ENCODE results near the gene CD3E. TPM values are rescaled to one million over a fixed set of nuclear protein-coding genes. Genes with fewer than 3 reads are reported as not detected.

The CD3E gene
- total and polyA plus RNA-seq, 2 of the 13 experiments (the other 11 are each of a cell fraction or from before 2014, with no cell fraction given): not detected

DNA sequence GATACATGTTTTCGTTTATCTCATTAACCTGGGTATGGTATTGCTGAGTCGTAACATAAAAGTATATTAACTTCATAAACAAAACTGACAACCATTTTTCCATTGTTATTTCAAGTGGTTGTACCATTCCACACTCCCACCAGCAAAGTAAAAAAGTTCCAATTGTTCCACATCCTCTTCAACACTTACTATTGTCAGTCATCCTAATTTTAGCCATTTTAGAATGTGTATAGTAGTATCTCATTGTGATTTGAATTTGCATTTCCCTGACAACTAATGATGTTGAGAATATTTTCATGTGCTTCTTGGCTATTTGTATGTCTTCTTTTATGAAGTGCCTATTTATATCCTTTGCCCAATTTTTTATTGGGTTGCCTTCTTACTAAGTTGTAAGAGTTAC is 10.5 kb upstream of the CD3E start:
- 22% methylated on average over 2 of the region's 2 CpGs for WGBS (ENCODE audit: low lambda C conversion rate)
- FAIRE-seq (no peak), DNase-seq (ENCODE audit: low spot score) (no peak), ATAC-seq (no peak)
- in situ Hi-C loops (cut with HindIII; ENCODE audit: extremely low pct_ligation_motif_present, low pct_unique_long_range_greater_than_20kb) (loop anchor here (5.0 kb wide), 2 partner anchors 97 to 147 kb away; no protein-coding TSS in a partner anchor), intact Hi-C loops (cut with micrococcal nuclease; ENCODE audit: unreplicated experiment) (no loop called here)
- no peaks in the 10 kb centered on the region for H3K36me3 ChIP-seq (replicated peaks in 1 of 2; ENCODE audit: control insufficient read depth in 1 of 2, insufficient read depth in 2 of 2, low read length in 2 of 2)
- no peak overlapping the region for H3K4me2 ChIP-seq (ENCODE audit: low read depth, low read length)
- no peaks in the 10 kb centered on the region for H4K20me1 ChIP-seq (ENCODE audit: insufficient read depth, low read length)
- no peaks in the 10 kb centered on the region for H3K9me3 ChIP-seq (ENCODE audit: low read length)
- H3K79me2 ChIP-seq (ENCODE audit: insufficient read depth, low read length): no peaks in the 10 kb centered on the region
- TF ChIP-seq MATR3 (CRISPR knock-in tag; IDR thresholded peaks at IDR 0.05) (no peak), ZNF7 (CRISPR knock-in tag; IDR thresholded peaks at IDR 0.05) (peak; percentile 82)
- H3K4me1 ChIP-seq (ENCODE audit: insufficient read depth, low read length): peaks cover 12% of the 10 kb centered on the region
- no peak overlapping the region for H2AFZ ChIP-seq (ENCODE audit: low read length)
- peaks cover 0 to 4% of the 10 kb centered on the region in 2 experiments; a peak in 1 of 5 replicates for H3K27me3 ChIP-seq (ENCODE audit: control insufficient read depth in 1 of 2, insufficient read depth in 2 of 2, low read length in 2 of 2)
- no peak overlapping the region for H3K9ac ChIP-seq (ENCODE audit: insufficient read depth, low read depth, low read length)
- POLR2A ChIA-PET: no interaction called here
- H3K27ac ChIP-seq (ENCODE audit: extremely low read length, insufficient read depth, low read length): no peak overlapping the region
- CTCF ChIA-PET (ENCODE audit: low intra/inter-chr PET ratio, low total read pairs): interaction anchor here (1.4 kb wide), 1 partner anchor 95 kb away, joined by 4 read pairs; no protein-coding TSS in a partner anchor
- no TSS peak for BruUV-seq (replicated peaks)
- H3K4me3 ChIP-seq (replicated peaks in 1 of 3; ENCODE audit: insufficient read depth in 1 of 3, low read depth in 2 of 3, low read length in 3 of 3): no peak overlapping the region

DNA sequence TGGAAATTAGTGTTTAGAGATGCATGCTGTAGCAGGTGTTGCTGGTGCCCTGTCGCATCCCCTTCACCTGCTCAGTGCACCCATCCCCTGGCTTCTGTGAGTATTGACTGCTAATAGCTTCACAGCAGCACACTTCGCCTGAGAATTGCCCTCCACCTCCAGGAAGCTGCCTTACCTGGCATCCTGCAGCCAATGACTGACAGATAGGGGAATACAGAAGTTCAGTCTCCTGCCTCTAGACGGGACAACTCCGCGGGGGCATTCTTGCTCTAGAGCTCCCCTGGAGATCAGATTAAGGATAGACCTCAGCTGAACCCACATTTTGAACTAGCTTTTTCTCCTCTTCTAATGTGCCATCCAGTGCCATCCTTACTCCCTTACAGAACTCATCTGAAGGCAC is 9.3 kb upstream of the CD3E start:
- no peak for ATAC-seq
- in situ Hi-C loops (cut with HindIII; ENCODE audit: extremely low pct_ligation_motif_present, low pct_unique_long_range_greater_than_20kb): no loop called here
- CTCF ChIA-PET (ENCODE audit: low intra/inter-chr PET ratio, low total read pairs): interaction anchor here (2.8 kb wide), 1 partner anchor 58 kb away, joined by 16 read pairs; no protein-coding TSS in a partner anchor

More for the DNA sequence above, 9.3 kb upstream of the CD3E start:
- no peaks in the 10 kb centered on the region for H3K36me3 ChIP-seq (replicated peaks in 1 of 2; ENCODE audit: control insufficient read depth in 1 of 2, insufficient read depth in 2 of 2, low read length in 2 of 2)
- no peaks in the 10 kb centered on the region for H3K79me2 ChIP-seq (ENCODE audit: insufficient read depth, low read length)
- no peak overlapping the region for H2AFZ ChIP-seq (ENCODE audit: low read length)
- H3K9me3 ChIP-seq (ENCODE audit: low read length): no peaks in the 10 kb centered on the region
- H3K4me2 ChIP-seq (ENCODE audit: low read depth, low read length): no peak overlapping the region
- H4K20me1 ChIP-seq (ENCODE audit: insufficient read depth, low read length): no peaks in the 10 kb centered on the region
- TF ChIP-seq GZF1 (CRISPR knock-in tag; IDR thresholded peaks at IDR 0.05): no peak
- no peak for TF ChIP-seq ZNF562 (CRISPR knock-in tag; IDR thresholded peaks at IDR 0.05; ENCODE audit: borderline replicate concordance)
- TF ChIP-seq ARID2 (CRISPR knock-in tag; IDR thresholded peaks at IDR 0.05; ENCODE audit: borderline replicate concordance): no peak
- TF ChIP-seq, protein P1, sequence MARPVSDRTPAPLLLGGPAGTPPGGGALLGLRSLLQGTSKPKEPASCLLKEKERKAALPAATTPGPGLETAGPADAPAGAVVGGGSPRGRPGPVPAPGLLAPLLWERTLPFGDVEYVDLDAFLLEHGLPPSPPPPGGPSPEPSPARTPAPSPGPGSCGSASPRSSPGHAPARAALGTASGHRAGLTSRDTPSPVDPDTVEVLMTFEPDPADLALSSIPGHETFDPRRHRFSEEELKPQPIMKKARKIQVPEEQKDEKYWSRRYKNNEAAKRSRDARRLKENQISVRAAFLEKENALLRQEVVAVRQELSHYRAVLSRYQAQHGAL (CRISPR knock-in tag; IDR thresholded peaks at IDR 0.05; ENCODE audit: not compliant biosample characterization): no peak
- no peak for TF ChIP-seq DDIT3 (CRISPR knock-in tag; IDR thresholded peaks at IDR 0.05)
- no peak for TF ChIP-seq TCF7 (IDR thresholded peaks at IDR 0.05; ENCODE audit: low read depth)
- no peak for TF ChIP-seq HCFC1 (IDR thresholded peaks at IDR 0.05; ENCODE audit: low read depth, low read length)
- H3K4me1 ChIP-seq (ENCODE audit: insufficient read depth, low read length): peaks cover 12% of the 10 kb centered on the region
- DNase-seq (ENCODE audit: low spot score) (no peak), FAIRE-seq (no peak)
- BruUV-seq (replicated peaks): no TSS peak
- H3K27ac ChIP-seq (ENCODE audit: extremely low read length, insufficient read depth, low read length): no peak overlapping the region
- H3K9ac ChIP-seq (ENCODE audit: insufficient read depth, low read depth, low read length): no peak overlapping the region
- POLR2A ChIA-PET: no interaction called here
- H3K27me3 ChIP-seq (ENCODE audit: control insufficient read depth in 1 of 2, insufficient read depth in 2 of 2, low read length in 2 of 2): peaks cover 1 to 7% of the 10 kb centered on the region in 2 experiments; a peak in 1 of 5 replicates
- intact Hi-C loops (cut with micrococcal nuclease; ENCODE audit: unreplicated experiment): loop anchor here (1.0 to 5.0 kb wide), 2 partner anchors 58 to 192 kb away; no protein-coding TSS in a partner anchor
- 41% methylated on average over 2 of the region's 5 CpGs for WGBS (ENCODE audit: low lambda C conversion rate)
- H3K4me3 ChIP-seq (replicated peaks in 1 of 3; ENCODE audit: insufficient read depth in 1 of 3, low read depth in 2 of 3, low read length in 3 of 3): no peak overlapping the region
